Heart right ventricle (tissue), 16 donors: Measurements from ENCODE around the gene IGSF9. TPM values are rescaled to one million over a fixed set of nuclear protein-coding genes. Genes with fewer than 3 reads are reported as not detected.

Experiments used
- ATAC-seq, 8 donors: fragments of 200-7000 bp; cut with Tn5 transposase; one replicate each; pipeline ENCODE4 v1.9.1; 2020; ENCODE audit warnings: mild to moderate bottlenecking in 8 of 8, moderate library complexity in 8 of 8, moderate number of reproducible peaks in 1 of 8
- DNase-seq, 2 donors: peaks; one replicate each; pipeline ENCODE4 v3.0.0-alpha.2; 2020
- H3K27ac ChIP-seq, 10 donors: fragments of 200-600 bp; sonication (generic) in 2 of 10; one replicate each; pipeline versions ENCODE4 v1.5.0 to v1.8.0; 2020 to 2022; ENCODE audit warnings: mild to moderate bottlenecking in 3 of 10
- H3K27me3 ChIP-seq, 7 donors: fragments of 200-600 bp; one replicate each; pipeline ENCODE4 v1.8.0; 2021 to 2022; ENCODE audit warnings: mild to moderate bottlenecking in 2 of 7
- H3K36me3 ChIP-seq, 9 donors: fragments of 200-600 bp; sonication (generic) in 1 of 9; one replicate each; pipeline versions ENCODE4 v1.5.0 to v1.8.0; 2020 to 2022; ENCODE audit warnings: mild to moderate bottlenecking in 2 of 9
- H3K4me1 ChIP-seq, 9 donors: fragments of 200-600 bp; sonication (generic) in 1 of 9; one replicate each; pipeline versions ENCODE4 v1.5.0 to v1.8.0; 2020 to 2022; ENCODE audit warnings: mild to moderate bottlenecking in 4 of 9
- H3K4me3 ChIP-seq, 10 donors: fragments of 200-600 bp; sonication (generic) in 2 of 10; one replicate each; pipeline versions ENCODE4 v1.5.0 to v1.8.0; 2020 to 2022; ENCODE audit warnings: mild to moderate bottlenecking in 7 of 10, moderate library complexity in 2 of 10
- H3K9me3 ChIP-seq, 11 donors: fragments of 200-600 bp in 10 of 11; sonication (generic) in 2 of 11; one replicate each; pipeline versions ENCODE4 v1.5.0 to v1.8.0; 2013 to 2022; ENCODE audit warnings: mild to moderate bottlenecking in 2 of 11, control low read depth in 1 of 11, moderate library complexity in 1 of 11
- CTCF ChIP-seq, 9 donors: fragments of 200-600 bp; sonication (generic) in 2 of 9; IDR thresholded peaks; one replicate each; pipeline versions ENCODE4 v1.5.0 to v1.8.0; 2021 to 2022; ENCODE audit warnings: antibody characterized with exemption in 9 of 9, mild to moderate bottlenecking in 5 of 9, moderate library complexity in 1 of 9
- WGBS, 2 donors: extraction: QIAGEN DNeasy Blood & Tissue Kit; methylation state at CpG; one replicate each; pipeline ENCODE4 v1.1.7; 2013; ENCODE audit warnings: inconsistent platforms in 1 of 2; 5-methylcytosine and 5-hydroxymethylcytosine counted together
- intact Hi-C, 10 donors: fragments of 100-400 bp; cut with DNase I; formaldehyde crosslinking; loops; one replicate each; pipeline versions ENCODE4 v1.11.1 to v1.14.2; 2022
- polyA plus RNA-seq, 2 donors: library from polyadenylated mRNA; stranded (reverse); fragments of 200-250 nt; gene quantifications; one replicate each; pipeline ENCODE4 v1.2.3, GENCODE V29; 2013
- total RNA-seq, 10 donors: library from RNA; stranded (reverse); fragmentation: NEBNext Ultra II Directional in 3 of 10; extraction: Animal tissue kit (Norgen Biotek cat#: 25700) in 3 of 10; gene quantifications; one replicate each; pipeline versions ENCODE4 v1.2.1 to v1.2.4, GENCODE V29; 2021 to 2023
- donor health status: Arrhythmogenic right ventricular cardiomyopathy.
- donor health status: ischemic (EF 13 %, LVEDD 7.1; RV severe dilation, severe dysfunction).
- donor health status: healthy with polysubstance abuse.
- donor health status: DM: no; HTN: yes; CAD: no.
- donor health status: DM: no; HTN: no; CAD: no.
- donor health status: ischemic (EF 25% LVEDD 6.9; RV normal size, moderate dysfunction).
- donor health status: ischemic (EF 25% LVEDD 5.7; RV mildly dilated, moderate dysfunction).
- donor health status: healthy.
- donor health status: DM: yes; HTN: yes; CAD: no.
- donor health status: Ischemic cardiomyopathy.
- donor health status: ischemic (EF 35%, LVEDD 5.7; RV mildly dilated, moderate dysfunction).
- donor health status: nonischemic (EF 11% LVEDD 7.7; RV severe dilation, severe dysfunction).
- donor health status: DM: yes; HTN: yes; CAD: no.
- donor health status: PGD.
- donor health status: ischemic (EF 29% LVEDD 5.4; RV normal size, mild dysfunction).
- donor health status: nonischemic (EF 23%, LVEDD 6.1; RV moderate dilation, normal function).

IGSF9 gene
- total and polyA plus RNA-seq, 12 donors: 0.03 to 0.15 (median 0.08) TPM; not detected in 7

GRCh38 chr1:159895286-159895685 lies 50.1 kb downstream of the IGSF9 start:
- no peaks in the 10 kb centered on the region for H3K36me3 ChIP-seq
- no peak for TF ChIP-seq CTCF (IDR thresholded peaks at IDR 0.05)
- no peak overlapping the region for H3K4me3 ChIP-seq
- DNase-seq (no peak), ATAC-seq (no peak)
- peaks cover 0 to 2% (median 0%) of the 10 kb centered on the region in 7 donors for H3K27me3 ChIP-seq
- intact Hi-C loops: loop anchor here in 3 of 10 donors (10.0 kb wide), 2 partner anchors 680 to 730 kb away; no protein-coding TSS in a partner anchor
- no peaks in the 10 kb centered on the region for H3K9me3 ChIP-seq
- no peak overlapping the region for H3K27ac ChIP-seq
- peaks cover 0 to 58% (median 31%) of the 10 kb centered on the region in 9 donors for H3K4me1 ChIP-seq
- 72 to 79% methylated on average over 3 of the region's 3 CpGs for WGBS, 2 donors

GRCh38 chr1:159892944-159893343 lies 52.5 kb downstream of the IGSF9 start:
- Histone ChIP-seq H3K27me3 (no peaks in the 10 kb centered on the region), H3K4me1 (peaks cover 0 to 62% (median 37%) of the 10 kb centered on the region in 9 donors), H3K9me3 (no peaks in the 10 kb centered on the region), H3K4me3 (no peak overlapping the region), H3K27ac (no peak overlapping the region), H3K36me3 (no peaks in the 10 kb centered on the region)
- intact Hi-C loops: loop anchor here in 8 of 10 donors (5.0 to 10.0 kb wide), 7 partner anchors 34 to 728 kb away; partner anchors contain the start of genes DUSP23 (in 2 of the 8) and TAGLN2 (in 2 of the 8)
- 77 to 88% methylated on average over 5 of the region's 5 CpGs for WGBS, 2 donors
- no peak for DNase-seq
- TF ChIP-seq CTCF (IDR thresholded peaks at IDR 0.05): no peak
- ATAC-seq: no peak

- no peaks in the 10 kb centered on the region for H3K36me3 ChIP-seq
- H3K9me3 ChIP-seq: no peaks in the 10 kb centered on the region
- 50 to 53% methylated on average over 7 of the region's 7 CpGs for WGBS, 2 donors
- intact Hi-C loops: loop anchor here in 9 of 10 donors (1.0 to 10.0 kb wide), 11 partner anchors 33 to 727 kb away; partner anchors contain the start of genes TAGLN2 (in 3 of the 9) and DUSP23 (in 2 of the 9)
- DNase-seq (peak; percentile 82 to 84), ATAC-seq (peak; percentile 71 to 90 (median 86))
- peaks cover 0 to 48% (median 32%) of the 10 kb centered on the region in 9 donors for H3K4me1 ChIP-seq
- TF ChIP-seq CTCF (IDR thresholded peaks at IDR 0.05): peak; percentile 83 to 99 (median 94)
- no peak overlapping the region for H3K4me3 ChIP-seq
- peak overlapping the region in 6 of 10 donors; percentile 39 to 86 (median 80) for H3K27ac ChIP-seq
- H3K27me3 ChIP-seq: no peaks in the 10 kb centered on the region
Observed at GRCh38 chr1:159891275-159892157, 53.9 kb downstream of the IGSF9 start.

- ATAC-seq: peak in 6 of 8 donors; percentile 16 to 51 (median 27)
- WGBS, 2 donors: 65 to 66% methylated on average over 8 of the region's 8 CpGs
- Histone ChIP-seq H3K9me3 (no peaks in the 10 kb centered on the region), H3K36me3 (no peaks in the 10 kb centered on the region), H3K4me3 (peak overlapping the region in 6 of 10 donors; percentile 4 to 27 (median 16)), H3K27ac (peak overlapping the region; percentile 39 to 86 (median 76)), H3K4me1 (peaks cover 0 to 37% (median 22%) of the 10 kb centered on the region in 9 donors), H3K27me3 (no peaks in the 10 kb centered on the region)
- DNase-seq: no peak
- TF ChIP-seq CTCF (IDR thresholded peaks at IDR 0.05): no peak
- intact Hi-C loops: loop anchor here in 8 of 10 donors (2.0 to 10.0 kb wide), 9 partner anchors 34 to 726 kb away; partner anchors contain the start of genes TAGLN2 (in 3 of the 8) and DUSP23 (in 2 of the 8)
Observed at GRCh38 chr1:159890390-159890789, 55.0 kb downstream of the IGSF9 start.
